ENCODE measurements around the gene LYPD6B.

- TF ChIP-seq TEAD4 (IDR thresholded peaks at IDR 0.05; ENCODE audit: borderline replicate concordance, insufficient read depth) (no peak), MXI1 (IDR thresholded peaks at IDR 0.05; ENCODE audit: low read depth, low read length) (no peak), CTCF (IDR thresholded peaks at IDR 0.05) (no peak)
Measured at GRCh38 chr2:149082079-149082478, 43.6 kb downstream of the LYPD6B start.

All from SK-N-SH (cell line).